Measurements from ENCODE around the gene PACRG.

DNA sequence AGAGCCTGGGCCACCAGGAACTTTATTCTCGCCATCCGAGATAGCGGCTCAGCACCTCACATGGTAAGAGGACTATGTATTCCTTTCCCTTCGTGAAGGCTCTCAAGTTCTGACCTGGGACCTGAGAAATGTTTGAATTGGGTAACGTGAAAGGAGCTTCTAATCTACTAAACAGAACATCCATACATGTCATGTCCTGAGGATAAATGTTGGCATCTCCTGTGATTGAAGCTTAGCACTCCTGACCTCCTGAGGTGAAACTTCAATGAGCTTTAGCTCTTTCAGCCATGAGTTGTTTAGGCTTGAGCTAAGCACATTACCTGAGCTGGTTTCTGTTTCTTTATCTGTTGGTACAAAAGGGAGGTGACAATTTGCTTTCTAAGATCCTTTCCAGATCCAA, 280.9 kb downstream of the PACRG start:
- TF ChIP-seq, protein P1, sequence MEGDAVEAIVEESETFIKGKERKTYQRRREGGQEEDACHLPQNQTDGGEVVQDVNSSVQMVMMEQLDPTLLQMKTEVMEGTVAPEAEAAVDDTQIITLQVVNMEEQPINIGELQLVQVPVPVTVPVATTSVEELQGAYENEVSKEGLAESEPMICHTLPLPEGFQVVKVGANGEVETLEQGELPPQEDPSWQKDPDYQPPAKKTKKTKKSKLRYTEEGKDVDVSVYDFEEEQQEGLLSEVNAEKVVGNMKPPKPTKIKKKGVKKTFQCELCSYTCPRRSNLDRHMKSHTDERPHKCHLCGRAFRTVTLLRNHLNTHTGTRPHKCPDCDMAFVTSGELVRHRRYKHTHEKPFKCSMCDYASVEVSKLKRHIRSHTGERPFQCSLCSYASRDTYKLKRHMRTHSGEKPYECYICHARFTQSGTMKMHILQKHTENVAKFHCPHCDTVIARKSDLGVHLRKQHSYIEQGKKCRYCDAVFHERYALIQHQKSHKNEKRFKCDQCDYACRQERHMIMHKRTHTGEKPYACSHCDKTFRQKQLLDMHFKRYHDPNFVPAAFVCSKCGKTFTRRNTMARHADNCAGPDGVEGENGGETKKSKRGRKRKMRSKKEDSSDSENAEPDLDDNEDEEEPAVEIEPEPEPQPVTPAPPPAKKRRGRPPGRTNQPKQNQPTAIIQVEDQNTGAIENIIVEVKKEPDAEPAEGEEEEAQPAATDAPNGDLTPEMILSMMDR (IDR thresholded peaks at IDR 0.05; ENCODE audit: low read depth, low read length, missing input control): no peak
- TF ChIP-seq JUND (IDR thresholded peaks at IDR 0.05) (no peak), GABPA (IDR thresholded peaks at IDR 0.05 in 1 of 2, conservative IDR thresholded peaks at IDR 0.05 in 1 of 2) (no peak), SP1 (IDR thresholded peaks at IDR 0.05) (no peak), RXRA (IDR thresholded peaks at IDR 0.05) (no peak), TAF1 (conservative IDR thresholded peaks at IDR 0.05) (no peak)
- TF ChIP-seq, protein P2, sequence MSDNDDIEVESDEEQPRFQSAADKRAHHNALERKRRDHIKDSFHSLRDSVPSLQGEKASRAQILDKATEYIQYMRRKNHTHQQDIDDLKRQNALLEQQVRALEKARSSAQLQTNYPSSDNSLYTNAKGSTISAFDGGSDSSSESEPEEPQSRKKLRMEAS (IDR thresholded peaks at IDR 0.05): no peak
- TF ChIP-seq, protein P3, sequence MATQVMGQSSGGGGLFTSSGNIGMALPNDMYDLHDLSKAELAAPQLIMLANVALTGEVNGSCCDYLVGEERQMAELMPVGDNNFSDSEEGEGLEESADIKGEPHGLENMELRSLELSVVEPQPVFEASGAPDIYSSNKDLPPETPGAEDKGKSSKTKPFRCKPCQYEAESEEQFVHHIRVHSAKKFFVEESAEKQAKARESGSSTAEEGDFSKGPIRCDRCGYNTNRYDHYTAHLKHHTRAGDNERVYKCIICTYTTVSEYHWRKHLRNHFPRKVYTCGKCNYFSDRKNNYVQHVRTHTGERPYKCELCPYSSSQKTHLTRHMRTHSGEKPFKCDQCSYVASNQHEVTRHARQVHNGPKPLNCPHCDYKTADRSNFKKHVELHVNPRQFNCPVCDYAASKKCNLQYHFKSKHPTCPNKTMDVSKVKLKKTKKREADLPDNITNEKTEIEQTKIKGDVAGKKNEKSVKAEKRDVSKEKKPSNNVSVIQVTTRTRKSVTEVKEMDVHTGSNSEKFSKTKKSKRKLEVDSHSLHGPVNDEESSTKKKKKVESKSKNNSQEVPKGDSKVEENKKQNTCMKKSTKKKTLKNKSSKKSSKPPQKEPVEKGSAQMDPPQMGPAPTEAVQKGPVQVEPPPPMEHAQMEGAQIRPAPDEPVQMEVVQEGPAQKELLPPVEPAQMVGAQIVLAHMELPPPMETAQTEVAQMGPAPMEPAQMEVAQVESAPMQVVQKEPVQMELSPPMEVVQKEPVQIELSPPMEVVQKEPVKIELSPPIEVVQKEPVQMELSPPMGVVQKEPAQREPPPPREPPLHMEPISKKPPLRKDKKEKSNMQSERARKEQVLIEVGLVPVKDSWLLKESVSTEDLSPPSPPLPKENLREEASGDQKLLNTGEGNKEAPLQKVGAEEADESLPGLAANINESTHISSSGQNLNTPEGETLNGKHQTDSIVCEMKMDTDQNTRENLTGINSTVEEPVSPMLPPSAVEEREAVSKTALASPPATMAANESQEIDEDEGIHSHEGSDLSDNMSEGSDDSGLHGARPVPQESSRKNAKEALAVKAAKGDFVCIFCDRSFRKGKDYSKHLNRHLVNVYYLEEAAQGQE (IDR thresholded peaks at IDR 0.05): no peak
- TF ChIP-seq, protein P4, sequence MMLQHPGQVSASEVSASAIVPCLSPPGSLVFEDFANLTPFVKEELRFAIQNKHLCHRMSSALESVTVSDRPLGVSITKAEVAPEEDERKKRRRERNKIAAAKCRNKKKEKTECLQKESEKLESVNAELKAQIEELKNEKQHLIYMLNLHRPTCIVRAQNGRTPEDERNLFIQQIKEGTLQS (IDR thresholded peaks at IDR 0.05): no peak
